WTC11 (cell line): Measurements from ENCODE around the gene TBC1D10B. TPM values are rescaled to one million over a fixed set of nuclear protein-coding genes. Genes with fewer than 3 reads are reported as not detected.
"Not testable (repeated sequence)": the region's sequence is repeated elsewhere in the genome, so short reads cannot be mapped to it uniquely, and the experiment has no call there.

Experiments used
- ATAC-seq: fragments of 200-7000 bp; cut with Tn5 transposase; 2 replicates; pipeline ENCODE4 v1.10.0; 2021; ENCODE audit warnings: mild to moderate bottlenecking, moderate library complexity
- CTCF ChIA-PET: fragments of 300-600 bp; sonication (Branson Sonifier 250); formaldehyde crosslinking; loops from one replicate; lab custom pipeline; 2021; ENCODE audit warnings: antibody characterized with exemption; lab: Charles Lee
- POLR2A ChIA-PET: fragments of 350-600 bp; sonication (Branson Sonifier 250); formaldehyde crosslinking; loops from one replicate; lab custom pipeline; 2021; ENCODE audit warnings: antibody characterized with exemption; lab: Charles Lee
- DNase-seq: peaks from one replicate; pipeline ENCODE4 v3.0.0; 2021; ENCODE audit warnings: low spot score
- H3K27ac Mint-ChIP-seq: 2 replicates; pipeline ENCODE4 v1.8.0; 2021; ENCODE audit warnings: mixed read lengths
- H3K27me3 Mint-ChIP-seq: 2 replicates; pipeline ENCODE4 v1.8.0; 2021; ENCODE audit warnings: low read depth, mild to moderate bottlenecking, moderate library complexity, mixed read lengths
- H3K36me3 Mint-ChIP-seq: 2 replicates; pipeline ENCODE4 v1.8.0; 2021; ENCODE audit warnings: mixed read lengths
- H3K4me1 Mint-ChIP-seq: 2 replicates; pipeline ENCODE4 v1.8.0; 2022; ENCODE audit warnings: mixed read lengths
- H3K4me3 Mint-ChIP-seq: 2 replicates; pipeline ENCODE4 v1.8.0; 2021; ENCODE audit warnings: mild to moderate bottlenecking, moderate library complexity, mixed read lengths
- H3K9me3 Mint-ChIP-seq: 2 replicates; pipeline ENCODE4 v1.8.0; 2021; ENCODE audit warnings: mixed read lengths
- CBFB ChIP-seq: sonication (generic); formaldehyde crosslinking; IDR thresholded peaks from 2 replicates; pipeline ENCODE4 v1.8.1; 2022; ENCODE audit warnings: mild to moderate bottlenecking, low read depth, missing genetic modification reagents
- MXD4 ChIP-seq: fragments of 250-450 bp; sonication (Bioruptor Pico); IDR thresholded peaks from 2 replicates; pipeline ENCODE4 v1.8.0; 2021; ENCODE audit warnings: mild to moderate bottlenecking, moderate library complexity, borderline replicate concordance
- NR2C2 ChIP-seq: sonication (generic); formaldehyde crosslinking; IDR thresholded peaks from 2 replicates; pipeline ENCODE4 v1.8.0; 2022; ENCODE audit warnings: mild to moderate bottlenecking, missing genetic modification reagents
- PRRX2 ChIP-seq: fragments of 250-450 bp; sonication (Bioruptor Pico); IDR thresholded peaks from 2 replicates; pipeline ENCODE4 v1.8.0; 2021; ENCODE audit warnings: mild to moderate bottlenecking
- SMAD3 ChIP-seq: sonication (generic); formaldehyde crosslinking; IDR thresholded peaks from 2 replicates; pipeline ENCODE4 v1.8.0; 2022; ENCODE audit warnings: missing genetic modification reagents, mild to moderate bottlenecking, borderline replicate concordance
- TEAD1 ChIP-seq: sonication (generic); formaldehyde crosslinking; IDR thresholded peaks from 2 replicates; pipeline ENCODE4 v1.8.0; 2022; ENCODE audit warnings: mild to moderate bottlenecking, missing genetic modification reagents
- TEAD4 ChIP-seq: sonication (generic); formaldehyde crosslinking; IDR thresholded peaks from 2 replicates; pipeline ENCODE4 v1.8.0; 2022; ENCODE audit warnings: mild to moderate bottlenecking, missing genetic modification reagents
- ZBTB21 ChIP-seq: sonication (generic); formaldehyde crosslinking; IDR thresholded peaks from 2 replicates; pipeline ENCODE4 v1.8.1; 2023; ENCODE audit warnings: mild to moderate bottlenecking, missing genetic modification reagents, borderline replicate concordance
- ZNF121 ChIP-seq: sonication (generic); formaldehyde crosslinking; IDR thresholded peaks from 2 replicates; pipeline ENCODE4 v1.8.0; 2023; ENCODE audit warnings: missing genetic modification reagents
- ZNF232 ChIP-seq: sonication (generic); formaldehyde crosslinking; IDR thresholded peaks from 2 replicates; pipeline ENCODE4 v1.8.0; 2022; ENCODE audit warnings: mild to moderate bottlenecking, missing genetic modification reagents
- ZNF396 ChIP-seq: fragments of 250-450 bp; sonication (Bioruptor Pico); IDR thresholded peaks from 2 replicates; pipeline ENCODE4 v1.8.0; 2021; ENCODE audit warnings: mild to moderate bottlenecking, moderate library complexity, borderline replicate concordance
- total RNA-seq: library from RNA; stranded (reverse); gene quantifications from 3 replicates; pipeline ENCODE4 v1.2.3, GENCODE V29; 2021
- TF ChIP-seq, protein P1 (sequence below): fragments of 250-450 bp; sonication (Bioruptor Pico); conservative IDR thresholded peaks from 2 replicates; pipeline ENCODE4 v1.9.0; 2021; ENCODE audit warnings: mild to moderate bottlenecking
- TF ChIP-seq, protein P2 (sequence below): sonication (generic); formaldehyde crosslinking; IDR thresholded peaks from 2 replicates; pipeline ENCODE4 v1.8.1; 2023; ENCODE audit warnings: mild to moderate bottlenecking, missing genetic modification reagents
- TF ChIP-seq, protein P3 (sequence below): fragments of 250-450 bp; sonication (Bioruptor Pico); IDR thresholded peaks from 2 replicates; pipeline ENCODE4 v1.9.0; 2021; ENCODE audit warnings: mild to moderate bottlenecking, borderline replicate concordance
- TF ChIP-seq, protein P4 (sequence below): sonication (generic); formaldehyde crosslinking; IDR thresholded peaks from 2 replicates; pipeline ENCODE4 v1.8.0; 2022; ENCODE audit warnings: mild to moderate bottlenecking, missing genetic modification reagents

Gene TBC1D10B
- total RNA-seq, 1 experiment from 2014 or later: 40.5 TPM

GRCh38 chr16:30341971-30342370, 28.3 kb downstream of the TBC1D10B start:
- H3K4me3 Mint-ChIP-seq, H3K36me3 Mint-ChIP-seq, H3K27me3 Mint-ChIP-seq, ATAC-seq, H3K27ac Mint-ChIP-seq, H3K4me1 Mint-ChIP-seq, DNase-seq, H3K9me3 Mint-ChIP-seq: not testable (repeated sequence)
- POLR2A ChIA-PET: interaction anchor here (0.7 kb wide), 1 partner anchor 14 kb away, joined by 7 read pairs; no protein-coding TSS in a partner anchor
- CTCF ChIA-PET: interaction anchor here (0.6 kb wide), 1 partner anchor 22 kb away, joined by 3 read pairs; no protein-coding TSS in a partner anchor

- DNase-seq: no peak
- POLR2A ChIA-PET: interaction anchor here (0.6 kb wide), 1 partner anchor 442 kb away, joined by 10 read pairs; no protein-coding TSS in a partner anchor
- Mint-ChIP-seq H3K4me1 (peaks cover 10% of the 10 kb centered on the region), H3K9me3 (peaks cover 5% of the 10 kb centered on the region; the same call in 1 of the 2 replicates), H3K36me3 (no peaks in the 10 kb centered on the region), H3K27ac (no peak overlapping the region), H3K27me3 (no peaks in the 10 kb centered on the region), H3K4me3 (no peak overlapping the region)
- ATAC-seq: no peak
- TF ChIP-seq ZNF396: no peak
- TF ChIP-seq, protein P1, sequence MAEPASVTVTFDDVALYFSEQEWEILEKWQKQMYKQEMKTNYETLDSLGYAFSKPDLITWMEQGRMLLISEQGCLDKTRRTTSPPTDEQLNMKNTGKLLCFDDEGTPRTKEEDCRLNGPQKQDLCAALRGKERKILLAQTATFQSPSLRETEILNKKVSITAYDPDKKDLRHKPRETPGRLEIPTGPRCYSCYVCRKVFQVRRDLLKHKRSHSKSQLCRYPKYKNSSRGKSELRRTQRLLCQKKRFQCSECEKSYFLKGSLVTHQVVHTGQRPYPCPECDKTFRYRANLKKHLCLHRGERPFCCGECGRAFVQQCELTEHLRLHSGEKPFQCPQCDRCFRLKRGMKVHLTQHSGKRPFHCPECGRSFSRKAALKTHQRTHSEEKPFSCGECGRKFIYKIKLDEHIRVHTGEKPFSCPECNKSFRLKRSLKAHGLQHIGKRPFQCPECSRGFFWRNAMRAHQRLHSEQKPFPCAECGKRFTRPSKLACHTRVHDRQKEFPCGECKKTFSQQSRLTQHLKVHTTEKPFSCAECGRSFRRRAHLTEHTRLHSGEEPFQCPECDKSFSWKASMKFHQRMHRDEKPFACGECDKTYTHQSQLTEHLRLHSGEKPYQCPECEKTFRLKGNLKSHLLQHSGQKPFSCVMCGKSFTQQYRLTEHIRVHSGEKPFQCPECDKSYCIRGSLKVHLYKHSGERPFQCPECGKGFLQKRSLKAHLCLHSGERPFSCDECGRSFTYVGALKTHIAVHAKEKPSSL (CRISPR knock-in tag): no peak
- TF ChIP-seq ZNF121 (CRISPR knock-in tag): no peak
- TF ChIP-seq PRRX2 (CRISPR knock-in tag): no peak
- TF ChIP-seq, protein P2, sequence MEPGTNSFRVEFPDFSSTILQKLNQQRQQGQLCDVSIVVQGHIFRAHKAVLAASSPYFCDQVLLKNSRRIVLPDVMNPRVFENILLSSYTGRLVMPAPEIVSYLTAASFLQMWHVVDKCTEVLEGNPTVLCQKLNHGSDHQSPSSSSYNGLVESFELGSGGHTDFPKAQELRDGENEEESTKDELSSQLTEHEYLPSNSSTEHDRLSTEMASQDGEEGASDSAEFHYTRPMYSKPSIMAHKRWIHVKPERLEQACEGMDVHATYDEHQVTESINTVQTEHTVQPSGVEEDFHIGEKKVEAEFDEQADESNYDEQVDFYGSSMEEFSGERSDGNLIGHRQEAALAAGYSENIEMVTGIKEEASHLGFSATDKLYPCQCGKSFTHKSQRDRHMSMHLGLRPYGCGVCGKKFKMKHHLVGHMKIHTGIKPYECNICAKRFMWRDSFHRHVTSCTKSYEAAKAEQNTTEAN (CRISPR knock-in tag): no peak
- TF ChIP-seq MXD4 (CRISPR knock-in tag): no peak
- no peak for TF ChIP-seq ZBTB21 (CRISPR knock-in tag)
- TF ChIP-seq, protein P3, sequence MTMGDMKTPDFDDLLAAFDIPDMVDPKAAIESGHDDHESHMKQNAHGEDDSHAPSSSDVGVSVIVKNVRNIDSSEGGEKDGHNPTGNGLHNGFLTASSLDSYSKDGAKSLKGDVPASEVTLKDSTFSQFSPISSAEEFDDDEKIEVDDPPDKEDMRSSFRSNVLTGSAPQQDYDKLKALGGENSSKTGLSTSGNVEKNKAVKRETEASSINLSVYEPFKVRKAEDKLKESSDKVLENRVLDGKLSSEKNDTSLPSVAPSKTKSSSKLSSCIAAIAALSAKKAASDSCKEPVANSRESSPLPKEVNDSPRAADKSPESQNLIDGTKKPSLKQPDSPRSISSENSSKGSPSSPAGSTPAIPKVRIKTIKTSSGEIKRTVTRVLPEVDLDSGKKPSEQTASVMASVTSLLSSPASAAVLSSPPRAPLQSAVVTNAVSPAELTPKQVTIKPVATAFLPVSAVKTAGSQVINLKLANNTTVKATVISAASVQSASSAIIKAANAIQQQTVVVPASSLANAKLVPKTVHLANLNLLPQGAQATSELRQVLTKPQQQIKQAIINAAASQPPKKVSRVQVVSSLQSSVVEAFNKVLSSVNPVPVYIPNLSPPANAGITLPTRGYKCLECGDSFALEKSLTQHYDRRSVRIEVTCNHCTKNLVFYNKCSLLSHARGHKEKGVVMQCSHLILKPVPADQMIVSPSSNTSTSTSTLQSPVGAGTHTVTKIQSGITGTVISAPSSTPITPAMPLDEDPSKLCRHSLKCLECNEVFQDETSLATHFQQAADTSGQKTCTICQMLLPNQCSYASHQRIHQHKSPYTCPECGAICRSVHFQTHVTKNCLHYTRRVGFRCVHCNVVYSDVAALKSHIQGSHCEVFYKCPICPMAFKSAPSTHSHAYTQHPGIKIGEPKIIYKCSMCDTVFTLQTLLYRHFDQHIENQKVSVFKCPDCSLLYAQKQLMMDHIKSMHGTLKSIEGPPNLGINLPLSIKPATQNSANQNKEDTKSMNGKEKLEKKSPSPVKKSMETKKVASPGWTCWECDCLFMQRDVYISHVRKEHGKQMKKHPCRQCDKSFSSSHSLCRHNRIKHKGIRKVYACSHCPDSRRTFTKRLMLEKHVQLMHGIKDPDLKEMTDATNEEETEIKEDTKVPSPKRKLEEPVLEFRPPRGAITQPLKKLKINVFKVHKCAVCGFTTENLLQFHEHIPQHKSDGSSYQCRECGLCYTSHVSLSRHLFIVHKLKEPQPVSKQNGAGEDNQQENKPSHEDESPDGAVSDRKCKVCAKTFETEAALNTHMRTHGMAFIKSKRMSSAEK: no peak
- no peak for TF ChIP-seq TEAD4
- TF ChIP-seq, protein P4, sequence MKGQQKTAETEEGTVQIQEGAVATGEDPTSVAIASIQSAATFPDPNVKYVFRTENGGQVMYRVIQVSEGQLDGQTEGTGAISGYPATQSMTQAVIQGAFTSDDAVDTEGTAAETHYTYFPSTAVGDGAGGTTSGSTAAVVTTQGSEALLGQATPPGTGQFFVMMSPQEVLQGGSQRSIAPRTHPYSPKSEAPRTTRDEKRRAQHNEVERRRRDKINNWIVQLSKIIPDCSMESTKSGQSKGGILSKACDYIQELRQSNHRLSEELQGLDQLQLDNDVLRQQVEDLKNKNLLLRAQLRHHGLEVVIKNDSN (CRISPR knock-in tag): no peak
- no peak for TF ChIP-seq NR2C2
- no peak for TF ChIP-seq TEAD1 (CRISPR knock-in tag)
- TF ChIP-seq SMAD3 (CRISPR knock-in tag): no peak
- no peak for TF ChIP-seq CBFB (CRISPR knock-in tag)
- TF ChIP-seq ZNF232 (CRISPR knock-in tag): no peak
- CTCF ChIA-PET: interaction anchor here (0.7 kb wide), 1 partner anchor 55 kb away, joined by 3 read pairs; no protein-coding TSS in a partner anchor
These were observed 29.7 kb downstream of the TBC1D10B start for GRCh38 chr16:30340621-30341020.

DNA sequence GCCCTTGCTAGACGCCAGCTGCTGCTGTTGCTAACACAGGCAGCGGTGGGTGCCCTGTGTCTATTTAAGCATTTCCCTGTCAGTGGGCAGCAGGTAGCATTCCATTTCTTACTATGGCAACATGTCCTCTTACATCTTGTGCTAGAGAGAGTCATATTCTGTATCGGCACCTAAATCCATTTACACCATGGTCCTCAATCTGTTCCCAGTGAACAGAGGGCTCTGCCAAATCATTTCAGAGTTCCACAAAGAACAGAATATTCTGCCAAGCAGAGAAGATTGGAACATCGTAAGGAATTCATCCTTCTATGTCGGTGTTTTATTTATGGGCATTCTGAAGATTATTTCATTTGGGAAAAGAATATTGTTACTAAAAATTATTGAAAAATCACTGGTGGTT, 31.6 kb downstream of the TBC1D10B start:
- DNase-seq, H3K9me3 Mint-ChIP-seq, POLR2A ChIA-PET, H3K4me3 Mint-ChIP-seq, H3K36me3 Mint-ChIP-seq, CTCF ChIA-PET, H3K27ac Mint-ChIP-seq, ATAC-seq, H3K27me3 Mint-ChIP-seq: not testable (repeated sequence)
- peaks cover 12% of the 10 kb centered on the region for H3K4me1 Mint-ChIP-seq

DNA sequence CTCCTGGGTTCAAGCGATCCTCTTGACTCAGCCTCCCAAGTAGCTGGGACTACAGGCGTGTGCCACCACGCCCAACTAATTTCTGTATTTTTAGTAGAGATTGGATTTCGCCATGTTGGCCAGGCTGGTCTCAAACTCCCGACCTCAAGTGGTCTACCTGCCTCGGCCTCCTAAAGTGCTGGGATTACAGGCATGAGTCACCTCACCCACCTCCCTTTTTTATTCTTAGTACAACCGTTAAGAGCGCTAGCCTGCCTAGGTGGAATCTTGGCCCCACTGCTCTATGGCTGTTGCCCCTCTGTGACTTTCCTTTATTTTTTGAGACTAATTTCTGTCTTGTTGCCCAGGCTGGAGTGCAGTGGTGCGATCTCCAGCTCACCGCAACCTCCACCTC, 32.3 kb downstream of the TBC1D10B start:
- DNase-seq, H3K4me3 Mint-ChIP-seq, CTCF ChIA-PET: not testable (repeated sequence)

More for the DNA sequence above, 32.3 kb downstream of the TBC1D10B start:
- H3K9me3 Mint-ChIP-seq, ATAC-seq, POLR2A ChIA-PET, H3K27me3 Mint-ChIP-seq, H3K27ac Mint-ChIP-seq, H3K36me3 Mint-ChIP-seq: not testable (repeated sequence)
- peaks cover 12% of the 10 kb centered on the region for H3K4me1 Mint-ChIP-seq
